Caco-2 (cell line): ENCODE results near the gene COL6A2. TPM values are rescaled to one million over a fixed set of nuclear protein-coding genes. Genes with fewer than 3 reads are reported as not detected.

Experiments used
- BruUV-seq: library from RNA; stranded (reverse); fragments of 400-500 nt; replicated peaks from 2 replicates; lab custom pipeline; 2021; lab: Mats Ljungman, UMichigan
- CTCF ChIA-PET: fragments of 300-600 bp; sonication (Branson Sonifier 250); formaldehyde crosslinking; loops from one replicate; lab custom pipeline; 2022; ENCODE audit warnings: antibody characterized with exemption; lab: Charles Lee
- POLR2A ChIA-PET: fragments of 300-600 bp; sonication (Branson Sonifier 250); formaldehyde crosslinking; loops from one replicate; lab custom pipeline; 2022; ENCODE audit warnings: antibody characterized with exemption; lab: Charles Lee
- DNase-seq, 2 experiments: peaks; one replicate each; pipeline versions ENCODE4 v3.0.0 to v3.0.0-alpha.2; 2020 to 2022
- H3K27me3 ChIP-seq: replicated peaks from 2 replicates; pipeline ENCODE4 v1.6.0; 2011; ENCODE audit warnings: low read length; ENCODE audit not compliant: control insufficient read depth, insufficient read depth
- H3K36me3 ChIP-seq: 2 replicates; pipeline ENCODE4 v1.5.1; 2011; ENCODE audit warnings: low read length; ENCODE audit not compliant: control insufficient read depth, insufficient read depth
- H3K4me1 ChIP-seq: fragments of 250-450 bp; sonication (Bioruptor Pico); 2 replicates; pipeline ENCODE4 v1.5.1; 2020; ENCODE audit warnings: mild to moderate bottlenecking
- H3K4me3 ChIP-seq: 2 replicates; pipeline ENCODE4 v1.5.1; 2011; ENCODE audit warnings: low read depth, mild to moderate bottlenecking, control low read depth, low read length
- H3K9me3 ChIP-seq: fragments of 250-450 bp; sonication (Bioruptor Pico); 2 replicates; pipeline ENCODE4 v1.5.1; 2020; ENCODE audit warnings: mild to moderate bottlenecking, moderate library complexity
- H3K27ac Mint-ChIP-seq: one replicate; pipeline ENCODE4 v1.8.0; 2022; ENCODE audit warnings: mixed read lengths; ENCODE audit not compliant: unreplicated experiment
- H3K27me3 Mint-ChIP-seq: one replicate; pipeline ENCODE4 v1.8.0; 2022; ENCODE audit warnings: mixed read lengths; ENCODE audit not compliant: insufficient read depth, unreplicated experiment
- H3K36me3 Mint-ChIP-seq: one replicate; pipeline ENCODE4 v1.8.0; 2022; ENCODE audit warnings: mild to moderate bottlenecking, mixed read lengths; ENCODE audit not compliant: insufficient read depth, unreplicated experiment
- H3K4me1 Mint-ChIP-seq: one replicate; pipeline ENCODE4 v1.8.0; 2022; ENCODE audit warnings: low read depth, mixed read lengths; ENCODE audit not compliant: unreplicated experiment
- H3K4me3 Mint-ChIP-seq: one replicate; pipeline ENCODE4 v1.8.0; 2022; ENCODE audit warnings: mild to moderate bottlenecking, moderate library complexity, mixed read lengths; ENCODE audit not compliant: unreplicated experiment
- H3K9me3 Mint-ChIP-seq: one replicate; pipeline ENCODE4 v1.8.0; 2022; ENCODE audit warnings: mixed read lengths; ENCODE audit not compliant: unreplicated experiment
- intact Hi-C: fragments of 100-400 bp; cut with micrococcal nuclease; formaldehyde crosslinking; loops from one replicate; pipeline ENCODE4 v1.10.0; 2022; ENCODE audit not compliant: unreplicated experiment
- total RNA-seq: library from RNA; stranded (reverse); gene quantifications from 2 replicates; pipeline ENCODE4 v1.2.3, GENCODE V29; 2022
- TF ChIP-seq, protein P1 (sequence below), 2 experiments: fragments of 200-600 bp in 1 of 2; IDR thresholded peaks; 1 replicate in 1 of 2; 2 replicates in 1 of 2; pipeline versions ENCODE4 v1.5.1 to v1.8.0; 2011 to 2022; ENCODE audit warnings: antibody characterized with exemption in 1 of 2, control low read depth in 1 of 2, inconsistent platforms in 1 of 2, low read depth in 1 of 2, low read length in 1 of 2, mild to moderate bottlenecking in 1 of 2, moderate library complexity in 1 of 2; ENCODE audit not compliant: insufficient read depth in 1 of 2, severe bottlenecking in 1 of 2, unreplicated experiment in 1 of 2

COL6A2 gene
- total RNA-seq, 1 experiment from 2014 or later: 8.8 TPM

DNA sequence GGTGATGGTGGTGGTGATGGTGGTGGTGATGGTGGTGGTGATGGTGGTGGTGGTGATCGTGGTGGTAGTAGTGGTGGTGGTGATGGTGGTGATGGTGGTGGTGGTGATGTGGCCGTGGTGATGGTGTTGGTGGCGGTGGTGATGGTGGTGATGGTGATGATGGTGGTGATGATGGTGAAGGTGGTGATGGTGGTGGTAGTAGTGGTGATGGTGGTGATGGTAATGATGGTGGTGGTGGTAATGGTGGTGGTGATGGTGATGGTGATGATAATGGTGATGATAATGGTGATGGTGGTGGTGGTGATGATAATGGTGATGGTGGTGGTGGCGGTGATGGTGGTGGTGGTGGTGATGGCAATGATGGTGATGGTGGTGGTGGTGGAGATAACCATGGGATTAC is 6.8 kb upstream of the COL6A2 start:
- no peak for DNase-seq
- intact Hi-C loops: no loop called here
- no TSS peak for BruUV-seq
- Mint-ChIP-seq H3K4me3 (no peak overlapping the region), H3K27ac (no peak overlapping the region), H3K36me3 (no peaks in the 10 kb centered on the region), H3K27me3 (peaks cover 6% of the 10 kb centered on the region), H3K4me1 (no peaks in the 10 kb centered on the region), H3K9me3 (peaks cover 35% of the 10 kb centered on the region)
- H3K27me3 ChIP-seq: no peaks in the 10 kb centered on the region
- CTCF ChIA-PET: no interaction called here
- no peaks in the 10 kb centered on the region for H3K36me3 ChIP-seq
- H3K4me3 ChIP-seq: no peak overlapping the region
- POLR2A ChIA-PET: no interaction called here
- H3K4me1 ChIP-seq: no peaks in the 10 kb centered on the region
- TF ChIP-seq, protein P1, sequence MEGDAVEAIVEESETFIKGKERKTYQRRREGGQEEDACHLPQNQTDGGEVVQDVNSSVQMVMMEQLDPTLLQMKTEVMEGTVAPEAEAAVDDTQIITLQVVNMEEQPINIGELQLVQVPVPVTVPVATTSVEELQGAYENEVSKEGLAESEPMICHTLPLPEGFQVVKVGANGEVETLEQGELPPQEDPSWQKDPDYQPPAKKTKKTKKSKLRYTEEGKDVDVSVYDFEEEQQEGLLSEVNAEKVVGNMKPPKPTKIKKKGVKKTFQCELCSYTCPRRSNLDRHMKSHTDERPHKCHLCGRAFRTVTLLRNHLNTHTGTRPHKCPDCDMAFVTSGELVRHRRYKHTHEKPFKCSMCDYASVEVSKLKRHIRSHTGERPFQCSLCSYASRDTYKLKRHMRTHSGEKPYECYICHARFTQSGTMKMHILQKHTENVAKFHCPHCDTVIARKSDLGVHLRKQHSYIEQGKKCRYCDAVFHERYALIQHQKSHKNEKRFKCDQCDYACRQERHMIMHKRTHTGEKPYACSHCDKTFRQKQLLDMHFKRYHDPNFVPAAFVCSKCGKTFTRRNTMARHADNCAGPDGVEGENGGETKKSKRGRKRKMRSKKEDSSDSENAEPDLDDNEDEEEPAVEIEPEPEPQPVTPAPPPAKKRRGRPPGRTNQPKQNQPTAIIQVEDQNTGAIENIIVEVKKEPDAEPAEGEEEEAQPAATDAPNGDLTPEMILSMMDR (IDR thresholded peaks at IDR 0.05; ENCODE audit: insufficient read depth in 1 of 2, low read depth in 1 of 2, low read length in 1 of 2, severe bottlenecking in 1 of 2, unreplicated experiment in 1 of 2): no peak
- H3K9me3 ChIP-seq: peaks cover 16% of the 10 kb centered on the region; the same call in 1 of the 2 replicates

DNA sequence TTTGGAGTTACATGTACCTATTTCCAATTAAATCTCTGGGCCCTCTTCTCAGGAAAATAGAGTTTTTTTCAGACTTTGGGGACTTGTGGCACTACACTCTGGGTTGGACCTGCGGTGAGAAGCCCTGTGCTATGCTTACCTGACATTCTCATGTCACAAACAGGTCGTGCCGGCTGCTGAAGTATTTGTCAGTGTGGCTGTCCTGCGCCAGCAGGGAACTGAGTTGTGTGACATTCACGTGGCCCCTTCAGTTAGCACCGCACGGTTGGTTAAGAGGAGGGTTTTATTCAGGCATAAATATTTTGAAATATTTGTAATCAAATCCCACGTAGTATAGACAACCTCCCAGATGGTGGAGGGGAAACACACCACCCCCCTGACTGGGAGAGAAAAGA is 6.3 kb upstream of the COL6A2 start:
- no peak for DNase-seq
- POLR2A ChIA-PET: no interaction called here
- H3K27me3 ChIP-seq: no peaks in the 10 kb centered on the region
- Mint-ChIP-seq H3K36me3 (no peaks in the 10 kb centered on the region), H3K9me3 (peaks cover 35% of the 10 kb centered on the region), H3K27me3 (peaks cover 6% of the 10 kb centered on the region), H3K27ac (no peak overlapping the region), H3K4me1 (no peaks in the 10 kb centered on the region), H3K4me3 (no peak overlapping the region)
- intact Hi-C loops: no loop called here
- TF ChIP-seq, protein P1 (IDR thresholded peaks at IDR 0.05; ENCODE audit: insufficient read depth in 1 of 2, low read depth in 1 of 2, low read length in 1 of 2, severe bottlenecking in 1 of 2, unreplicated experiment in 1 of 2): no peak
- no peak overlapping the region for H3K4me3 ChIP-seq
- CTCF ChIA-PET: no interaction called here
- no peaks in the 10 kb centered on the region for H3K36me3 ChIP-seq
- no peaks in the 10 kb centered on the region for H3K4me1 ChIP-seq
- H3K9me3 ChIP-seq: peaks cover 16% of the 10 kb centered on the region; the same call in 1 of the 2 replicates
- no TSS peak for BruUV-seq

DNA sequence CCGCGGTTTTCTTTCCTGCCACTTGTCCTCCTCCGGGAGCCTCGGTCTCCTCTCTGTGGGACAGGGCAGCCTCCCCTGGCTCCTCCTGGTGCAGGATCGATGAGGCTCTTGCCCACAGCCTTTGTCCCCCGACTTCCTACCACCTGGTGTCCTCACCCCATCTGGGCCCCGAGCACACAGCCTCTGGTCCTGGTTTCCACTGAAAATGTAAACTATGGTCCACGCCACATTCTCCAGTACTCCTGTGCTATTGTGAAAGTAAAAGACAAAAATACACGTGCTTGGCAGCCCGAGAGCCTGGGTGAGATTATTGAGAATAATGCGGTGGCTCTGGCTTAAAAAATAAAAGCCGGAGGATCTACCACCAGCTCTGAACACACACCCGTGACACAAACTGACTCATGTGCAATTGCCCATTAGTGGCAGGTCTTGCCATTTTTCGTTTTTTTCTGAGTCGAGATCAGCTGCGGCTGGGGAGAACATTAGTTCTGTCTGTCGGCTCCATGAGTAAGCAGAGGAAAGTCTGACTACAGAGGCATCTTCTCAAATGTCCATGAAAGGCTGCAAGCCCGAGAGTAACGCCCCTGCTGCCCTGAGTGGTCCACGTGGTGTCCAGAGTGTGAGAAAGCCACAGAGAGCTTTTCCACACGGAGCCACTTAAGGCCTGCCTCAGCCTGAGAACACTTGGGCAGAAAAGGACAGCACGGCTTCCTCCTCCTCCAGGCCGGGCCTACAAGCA is 5.7 kb upstream of the COL6A2 start:
- TF ChIP-seq, protein P1 (IDR thresholded peaks at IDR 0.05; ENCODE audit: insufficient read depth in 1 of 2, low read depth in 1 of 2, low read length in 1 of 2, severe bottlenecking in 1 of 2, unreplicated experiment in 1 of 2): no peak
- Histone ChIP-seq H3K27me3 (no peaks in the 10 kb centered on the region), H3K4me1 (no peaks in the 10 kb centered on the region), H3K4me3 (no peak overlapping the region), H3K36me3 (no peaks in the 10 kb centered on the region), H3K9me3 (peaks cover 11% of the 10 kb centered on the region; the same call in 1 of the 2 replicates)
- intact Hi-C loops: no loop called here
- Mint-ChIP-seq H3K4me3 (no peak overlapping the region), H3K4me1 (no peaks in the 10 kb centered on the region), H3K36me3 (no peaks in the 10 kb centered on the region), H3K27ac (no peak overlapping the region), H3K9me3 (peaks cover 35% of the 10 kb centered on the region), H3K27me3 (peaks cover 6% of the 10 kb centered on the region)
- ChIA-PET POLR2A (no interaction called here), CTCF (no interaction called here)
- DNase-seq: peak in 1 of 2 experiments; percentile 22
- no TSS peak for BruUV-seq
